ENCODE measurements around the gene SUGCT.

The SUGCT gene

GRCh38 chr7:40726559-40726958 lies 591.8 kb downstream of the SUGCT start:
- TF ChIP-seq FOXP2 (optimal IDR thresholded peaks at IDR 0.05; ENCODE audit: borderline replicate concordance, extremely low read depth, extremely low read length, insufficient read depth), result no peak

DNA sequence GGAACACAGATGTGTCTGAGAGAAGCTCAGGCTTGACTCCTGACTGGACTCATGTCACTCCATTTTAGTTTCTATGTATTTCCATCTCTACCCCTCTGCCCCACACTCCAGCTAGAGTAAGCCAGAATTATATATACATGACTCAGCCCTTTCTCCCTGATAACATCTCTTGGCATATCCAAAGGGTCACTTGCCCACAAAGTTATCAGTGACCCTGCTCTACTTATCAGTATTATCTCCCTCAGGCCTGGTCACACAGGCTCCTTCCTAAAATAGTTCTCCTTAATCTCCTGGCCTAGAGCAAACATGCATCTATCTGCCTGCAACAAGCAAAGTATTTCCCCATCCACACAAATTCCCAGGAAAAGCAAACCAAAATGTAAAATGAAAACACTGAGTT lies 598.3 kb downstream of the SUGCT start:
- TF ChIP-seq SIN3A (IDR thresholded peaks at IDR 0.05; ENCODE audit: borderline replicate concordance, insufficient read depth, low read length), result no peak
- no peak for TF ChIP-seq REST (IDR thresholded peaks at IDR 0.05; ENCODE audit: insufficient read depth in 1 of 2, low read depth in 2 of 2, low read length in 2 of 2)
- no peak for TF ChIP-seq FOXP2 (optimal IDR thresholded peaks at IDR 0.05; ENCODE audit: borderline replicate concordance, extremely low read depth, extremely low read length, insufficient read depth)
- TF ChIP-seq POLR2AphosphoS5 (IDR thresholded peaks at IDR 0.05; ENCODE audit: low read depth, low read length), result no peak
- TF ChIP-seq TAF1 (IDR thresholded peaks at IDR 0.05; ENCODE audit: borderline replicate concordance, insufficient read depth, low read length), result no peak

DNA sequence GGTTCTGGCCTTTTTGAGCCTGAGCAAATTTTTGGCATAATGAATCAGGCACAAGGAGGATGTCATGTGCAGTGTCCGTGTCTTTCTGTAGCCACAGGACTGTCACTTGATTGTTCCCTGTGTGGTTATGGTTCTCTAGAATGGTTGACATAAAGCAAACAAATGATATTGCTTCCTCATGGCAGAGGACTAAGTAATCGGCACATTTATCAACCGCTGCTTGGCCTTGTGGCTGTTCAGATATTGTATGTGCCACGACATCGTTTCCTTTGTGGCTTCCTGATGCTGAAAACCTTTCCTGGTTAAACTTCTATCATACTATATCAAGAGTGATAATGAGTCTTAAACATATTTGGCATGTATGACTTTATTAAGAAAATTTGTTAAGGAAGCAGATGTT lies 598.8 kb downstream of the SUGCT start:
- no peak for TF ChIP-seq FOXP2 (optimal IDR thresholded peaks at IDR 0.05; ENCODE audit: borderline replicate concordance, extremely low read depth, extremely low read length, insufficient read depth)
- no peak for TF ChIP-seq POLR2AphosphoS5 (IDR thresholded peaks at IDR 0.05; ENCODE audit: low read depth, low read length)
- no peak for TF ChIP-seq SIN3A (IDR thresholded peaks at IDR 0.05; ENCODE audit: borderline replicate concordance, insufficient read depth, low read length)
- no peak for TF ChIP-seq TAF1 (IDR thresholded peaks at IDR 0.05; ENCODE audit: borderline replicate concordance, insufficient read depth, low read length)
- TF ChIP-seq REST (IDR thresholded peaks at IDR 0.05; ENCODE audit: insufficient read depth in 1 of 2, low read depth in 2 of 2, low read length in 2 of 2), result no peak

GRCh38 chr7:40739257-40739656 lies 604.5 kb downstream of the SUGCT start:
- no peak for TF ChIP-seq TAF1 (IDR thresholded peaks at IDR 0.05; ENCODE audit: borderline replicate concordance, insufficient read depth, low read length)
- no peak for TF ChIP-seq FOXP2 (optimal IDR thresholded peaks at IDR 0.05; ENCODE audit: borderline replicate concordance, extremely low read depth, extremely low read length, insufficient read depth)
- no peak for TF ChIP-seq POLR2AphosphoS5 (IDR thresholded peaks at IDR 0.05; ENCODE audit: low read depth, low read length)
- no peak for TF ChIP-seq SIN3A (IDR thresholded peaks at IDR 0.05; ENCODE audit: borderline replicate concordance, insufficient read depth, low read length)
- TF ChIP-seq REST (IDR thresholded peaks at IDR 0.05; ENCODE audit: insufficient read depth in 1 of 2, low read depth in 2 of 2, low read length in 2 of 2), result no peak

DNA sequence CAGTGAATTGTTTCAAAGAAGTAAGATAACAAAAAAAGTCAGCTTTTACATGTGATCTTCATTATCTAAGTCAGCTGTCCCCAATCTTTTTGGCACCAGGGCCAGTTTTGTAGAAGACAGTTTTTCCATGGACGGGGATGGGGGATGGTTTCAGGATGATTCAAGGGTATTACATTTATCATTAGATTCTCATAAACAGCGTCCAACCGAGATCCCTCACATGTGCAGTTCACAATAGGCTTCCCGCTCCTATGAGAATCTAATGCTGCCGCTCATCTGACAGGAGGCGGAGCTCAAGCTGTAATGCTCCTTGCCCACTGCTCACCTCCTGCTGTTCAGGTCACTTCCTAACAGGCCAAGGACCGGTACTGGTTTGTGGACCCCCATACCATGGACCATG lies 607.5 kb downstream of the SUGCT start:
- no peak for TF ChIP-seq FOXP2 (optimal IDR thresholded peaks at IDR 0.05; ENCODE audit: borderline replicate concordance, extremely low read depth, extremely low read length, insufficient read depth)
- no peak for TF ChIP-seq SIN3A (IDR thresholded peaks at IDR 0.05; ENCODE audit: borderline replicate concordance, insufficient read depth, low read length)
- no peak for TF ChIP-seq TAF1 (IDR thresholded peaks at IDR 0.05; ENCODE audit: borderline replicate concordance, insufficient read depth, low read length)
- TF ChIP-seq POLR2AphosphoS5 (IDR thresholded peaks at IDR 0.05; ENCODE audit: low read depth, low read length), result no peak

- TF ChIP-seq TAF1 (IDR thresholded peaks at IDR 0.05; ENCODE audit: borderline replicate concordance, insufficient read depth, low read length) (no peak), REST (IDR thresholded peaks at IDR 0.05; ENCODE audit: insufficient read depth in 1 of 2, low read depth in 2 of 2, low read length in 2 of 2) (no peak), FOXP2 (optimal IDR thresholded peaks at IDR 0.05; ENCODE audit: borderline replicate concordance, extremely low read depth, extremely low read length, insufficient read depth) (no peak), POLR2AphosphoS5 (IDR thresholded peaks at IDR 0.05; ENCODE audit: low read depth, low read length) (no peak), SIN3A (IDR thresholded peaks at IDR 0.05; ENCODE audit: borderline replicate concordance, insufficient read depth, low read length) (no peak)
These were observed 612.2 kb downstream of the SUGCT start for GRCh38 chr7:40746841-40747556.
